ENCODE measurements around the gene EIF5AL1. TPM values are rescaled to one million over a fixed set of nuclear protein-coding genes. Genes with fewer than 3 reads are reported as not detected.
"Not testable (repeated sequence)": the region's sequence is repeated elsewhere in the genome, so short reads cannot be mapped to it uniquely, and the experiment has no call there.

EIF5AL1 gene
- total and polyA plus RNA-seq, 2 donors (not counting 1 experiment from before 2014, with no cell fraction given) = 0.76 to 1.7 TPM

GRCh38 chr10:79507440-79508167 lies 4.7 kb upstream of the EIF5AL1 start:
- Histone ChIP-seq H3K4me2 (replicated peaks; ENCODE audit: low read depth, low read length, poor library complexity, severe bottlenecking) (no peak overlapping the region), H3K9ac (ENCODE audit: low read length) (no peak overlapping the region), H3K4me3 (ENCODE audit: control extremely low read depth in 1 of 5, extremely low read depth in 1 of 5, insufficient read depth in 1 of 5, low read depth in 2 of 5, low read length in 4 of 5) (no peak overlapping the region), H3K9me3 (ENCODE audit: control extremely low read depth in 1 of 3, control insufficient read depth in 2 of 3, insufficient read depth in 1 of 3, low read length in 2 of 3) (no peaks in the 10 kb centered on the region), H3K79me2 (ENCODE audit: control insufficient read depth, insufficient read depth, low read length) (no peaks in the 10 kb centered on the region), H2AFZ (ENCODE audit: insufficient read depth, low read depth, low read length, poor library complexity, severe bottlenecking) (no peak overlapping the region), H3K27me3 (replicated peaks in 1 of 4; ENCODE audit: control extremely low read depth in 1 of 4, control insufficient read depth in 3 of 4, insufficient read depth in 4 of 4, low read length in 3 of 4) (no peaks in the 10 kb centered on the region), H3K36me3 (replicated peaks in 1 of 2; ENCODE audit: control extremely low read depth in 1 of 2, control insufficient read depth in 1 of 2, extremely low read depth in 1 of 2, insufficient read depth in 2 of 2, low read length in 1 of 2) (no peaks in the 10 kb centered on the region), H3K4me1 (ENCODE audit: control insufficient read depth in 2 of 2, insufficient read depth in 2 of 2, low read length in 2 of 2) (no peaks in the 10 kb centered on the region), H3K27ac (ENCODE audit: low read length in 2 of 2) (no peak overlapping the region), H4K20me1 (ENCODE audit: control insufficient read depth, insufficient read depth, low read length, poor library complexity, severe bottlenecking) (no peaks in the 10 kb centered on the region)
- DNase-seq (no peak), ATAC-seq (ENCODE audit: low read depth) (no peak)
- intact Hi-C loops (cut with micrococcal nuclease) = no loop called here
- no peaks in the 10 kb centered on the region for H3K4me1 Mint-ChIP-seq
- H3K4me3 Mint-ChIP-seq = no peak overlapping the region
- peaks cover 25% of the 10 kb centered on the region for H3K27me3 Mint-ChIP-seq
- CTCF ChIA-PET = no interaction called here
- TF ChIP-seq EZH2 (IDR thresholded peaks at IDR 0.05; ENCODE audit: borderline replicate concordance, insufficient read depth, low read depth, low read length, poor library complexity, severe bottlenecking) (no peak), CTCF (IDR thresholded peaks at IDR 0.05) (no peak)
- H3K9me3 Mint-ChIP-seq (ENCODE audit: insufficient read depth) = no peaks in the 10 kb centered on the region
- 85% methylated on average over 7 of the region's 9 CpGs for WGBS (ENCODE audit: insufficient coverage)
- POLR2A ChIA-PET = no interaction called here
- H3K27ac Mint-ChIP-seq = no peak overlapping the region

- H2AFZ ChIP-seq (ENCODE audit: insufficient read depth, low read depth, low read length, poor library complexity, severe bottlenecking); H3K4me1 Mint-ChIP-seq; H4K20me1 ChIP-seq (ENCODE audit: control insufficient read depth, insufficient read depth, low read length, poor library complexity, severe bottlenecking); POLR2A ChIA-PET; H3K4me2 ChIP-seq (replicated peaks; ENCODE audit: low read depth, low read length, poor library complexity, severe bottlenecking); H3K36me3 ChIP-seq (replicated peaks in 1 of 2; ENCODE audit: control extremely low read depth in 1 of 2, control insufficient read depth in 1 of 2, extremely low read depth in 1 of 2, insufficient read depth in 2 of 2, low read length in 1 of 2); H3K9me3 ChIP-seq (ENCODE audit: control extremely low read depth in 1 of 3, control insufficient read depth in 2 of 3, insufficient read depth in 1 of 3, low read length in 2 of 3); H3K4me1 ChIP-seq (ENCODE audit: control insufficient read depth in 2 of 2, insufficient read depth in 2 of 2, low read length in 2 of 2); H3K9me3 Mint-ChIP-seq (ENCODE audit: insufficient read depth); H3K27ac ChIP-seq (ENCODE audit: low read length in 2 of 2); H3K4me3 ChIP-seq (ENCODE audit: control extremely low read depth in 1 of 5, extremely low read depth in 1 of 5, insufficient read depth in 1 of 5, low read depth in 2 of 5, low read length in 4 of 5); H3K27me3 ChIP-seq (replicated peaks in 1 of 4; ENCODE audit: control extremely low read depth in 1 of 4, control insufficient read depth in 3 of 4, insufficient read depth in 4 of 4, low read length in 3 of 4); H3K4me3 Mint-ChIP-seq; H3K27ac Mint-ChIP-seq; CTCF ChIA-PET; DNase-seq; H3K9ac ChIP-seq (ENCODE audit: low read length); ATAC-seq (ENCODE audit: low read depth); H3K79me2 ChIP-seq (ENCODE audit: control insufficient read depth, insufficient read depth, low read length); intact Hi-C loops (cut with micrococcal nuclease): not testable (repeated sequence)
- H3K27me3 Mint-ChIP-seq = peaks cover 19% of the 10 kb centered on the region
- WGBS (ENCODE audit: insufficient coverage) = 83% methylated on average over 3 of the region's 4 CpGs
Measured at GRCh38 chr10:79508245-79508644, 4.1 kb upstream of the EIF5AL1 start.

- H3K4me1 Mint-ChIP-seq; H3K27ac Mint-ChIP-seq; CTCF ChIA-PET; H3K79me2 ChIP-seq (ENCODE audit: control insufficient read depth, insufficient read depth, low read length); H3K4me1 ChIP-seq (ENCODE audit: control insufficient read depth in 2 of 2, insufficient read depth in 2 of 2, low read length in 2 of 2); H3K4me3 ChIP-seq (ENCODE audit: control extremely low read depth in 1 of 5, extremely low read depth in 1 of 5, insufficient read depth in 1 of 5, low read depth in 2 of 5, low read length in 4 of 5); DNase-seq; H3K27me3 ChIP-seq (replicated peaks in 1 of 4; ENCODE audit: control extremely low read depth in 1 of 4, control insufficient read depth in 3 of 4, insufficient read depth in 4 of 4, low read length in 3 of 4); H2AFZ ChIP-seq (ENCODE audit: insufficient read depth, low read depth, low read length, poor library complexity, severe bottlenecking); H4K20me1 ChIP-seq (ENCODE audit: control insufficient read depth, insufficient read depth, low read length, poor library complexity, severe bottlenecking); intact Hi-C loops (cut with micrococcal nuclease); H3K9me3 Mint-ChIP-seq (ENCODE audit: insufficient read depth); H3K4me2 ChIP-seq (replicated peaks; ENCODE audit: low read depth, low read length, poor library complexity, severe bottlenecking); H3K36me3 ChIP-seq (replicated peaks in 1 of 2; ENCODE audit: control extremely low read depth in 1 of 2, control insufficient read depth in 1 of 2, extremely low read depth in 1 of 2, insufficient read depth in 2 of 2, low read length in 1 of 2); H3K9ac ChIP-seq (ENCODE audit: low read length); ATAC-seq (ENCODE audit: low read depth); H3K9me3 ChIP-seq (ENCODE audit: control extremely low read depth in 1 of 3, control insufficient read depth in 2 of 3, insufficient read depth in 1 of 3, low read length in 2 of 3); H3K27ac ChIP-seq (ENCODE audit: low read length in 2 of 2); POLR2A ChIA-PET; H3K4me3 Mint-ChIP-seq: not testable (repeated sequence)
- no CpG with 5 or more reads among the region's 3 CpGs for WGBS (ENCODE audit: insufficient coverage)
- peaks cover 16% of the 10 kb centered on the region for H3K27me3 Mint-ChIP-seq
Measured at GRCh38 chr10:79509306-79509933, 2.9 kb upstream of the EIF5AL1 start.
